ENCODE measurements around the gene KRTAP2-3. TPM values are rescaled to one million over a fixed set of nuclear protein-coding genes. Genes with fewer than 3 reads are reported as not detected.
"Not testable (repeated sequence)": the region's sequence is repeated elsewhere in the genome, so short reads cannot be mapped to it uniquely, and the experiment has no call there.

The KRTAP2-3 gene
- total RNA-seq: not detected in 2 replicates

- intact Hi-C loops (cut with micrococcal nuclease): no loop called here
These were observed at the start of gene KRTAP2-3 for GRCh38 chr17:41060052-41060604. KRTAP2-3 (minus strand) TSS chr17:41060114; CDS start chr17:41060050, 64 bp downstream.

GRCh38 chr17:41108728-41109386 is 48.9 kb upstream of the KRTAP2-3 start:
- intact Hi-C loops (cut with micrococcal nuclease): not testable (repeated sequence)

GRCh38 chr17:41107941-41108450 is 48.1 kb upstream of the KRTAP2-3 start:
- intact Hi-C loops (cut with micrococcal nuclease): no loop called here

- intact Hi-C loops (cut with micrococcal nuclease): not testable (repeated sequence)
These were observed 45.4 kb upstream of the KRTAP2-3 start, which contains the start of gene KRTAP4-9 for GRCh38 chr17:41105347-41105746. KRTAP4-9 (plus strand) TSS chr17:41105389; CDS start chr17:41105389, 0 bp downstream.

GRCh38 chr17:41104386-41105038 is 44.6 kb upstream of the KRTAP2-3 start:
- intact Hi-C loops (cut with micrococcal nuclease): not testable (repeated sequence)

GRCh38 chr17:41103896-41104295 is 44.0 kb upstream of the KRTAP2-3 start:
- intact Hi-C loops (cut with micrococcal nuclease): no loop called here

- intact Hi-C loops (cut with micrococcal nuclease): no loop called here
These were observed 41.8 kb upstream of the KRTAP2-3 start, which contains the start of gene KRTAP4-16 for GRCh38 chr17:41101586-41102259. KRTAP4-16 (minus strand) TSS chr17:41102209; CDS start chr17:41102209, 0 bp downstream.

- intact Hi-C loops (cut with micrococcal nuclease): not testable (repeated sequence)
These were observed 40.0 kb upstream of the KRTAP2-3 start for GRCh38 chr17:41099682-41100480.

GRCh38 chr17:41098481-41098880 is 38.6 kb upstream of the KRTAP2-3 start:
- intact Hi-C loops (cut with micrococcal nuclease): no loop called here

GRCh38 chr17:41098042-41098441 is 38.1 kb upstream of the KRTAP2-3 start, which contains the start of gene KRTAP4-8:
KRTAP4-8 (minus strand) TSS chr17:41098142; CDS start chr17:41098084, 58 bp downstream.
- intact Hi-C loops (cut with micrococcal nuclease): no loop called here

GRCh38 chr17:41096055-41096454 is 36.1 kb upstream of the KRTAP2-3 start:
- intact Hi-C loops (cut with micrococcal nuclease): no loop called here

- intact Hi-C loops (cut with micrococcal nuclease): not testable (repeated sequence)
These were observed 28.9 kb upstream of the KRTAP2-3 start for GRCh38 chr17:41088760-41089352.

- intact Hi-C loops (cut with micrococcal nuclease): loop anchor here (2.0 kb wide), 1 partner anchor 55 kb away; no protein-coding TSS in a partner anchor
These were observed 24.4 kb upstream of the KRTAP2-3 start, which contains the start of gene KRTAP4-7 for GRCh38 chr17:41084100-41084856. KRTAP4-7 (plus strand) TSS chr17:41084150; CDS start chr17:41084207, 57 bp downstream.

- intact Hi-C loops (cut with micrococcal nuclease): not testable (repeated sequence)
These were observed 23.5 kb upstream of the KRTAP2-3 start for GRCh38 chr17:41083427-41083826.

GRCh38 chr17:41082626-41083025 is 22.7 kb upstream of the KRTAP2-3 start:
- intact Hi-C loops (cut with micrococcal nuclease): no loop called here

GRCh38 chr17:41076788-41077187 is 16.9 kb upstream of the KRTAP2-3 start:
- intact Hi-C loops (cut with micrococcal nuclease): no loop called here

- intact Hi-C loops (cut with micrococcal nuclease): no loop called here
These were observed 13.8 kb upstream of the KRTAP2-3 start for GRCh38 chr17:41073676-41074075.

- intact Hi-C loops (cut with micrococcal nuclease): no loop called here
These were observed 11.9 kb upstream of the KRTAP2-3 start for GRCh38 chr17:41071606-41072360.
